ENCODE results near the gene KDM3A. TPM values are rescaled to one million over a fixed set of nuclear protein-coding genes. Genes with fewer than 3 reads are reported as not detected.

KDM3A gene
- total RNA-seq, 1 donor from 2014 or later = 46.0 TPM

- ATAC-seq (ENCODE audit: low read depth) (no peak), DNase-seq (no peak)
- peaks cover 14% of the 10 kb centered on the region for H3K27me3 Mint-ChIP-seq
- ChIA-PET CTCF (no interaction called here), POLR2A (no interaction called here)
- H3K4me3 Mint-ChIP-seq = no peak overlapping the region
- H3K36me3 Mint-ChIP-seq (ENCODE audit: low read depth) = no peaks in the 10 kb centered on the region
- no peak for TF ChIP-seq CTCF (IDR thresholded peaks at IDR 0.05)
- no peak overlapping the region for H3K27ac Mint-ChIP-seq
- intact Hi-C loops (cut with micrococcal nuclease) = no loop called here
- peaks cover 2% of the 10 kb centered on the region for H3K9me3 Mint-ChIP-seq
- H3K4me1 Mint-ChIP-seq = peaks cover 28% of the 10 kb centered on the region
Observed at GRCh38 chr2:86416146-86416545, 25.0 kb upstream of the KDM3A start.

GRCh38 chr2:86417961-86418360 is 23.2 kb upstream of the KDM3A start:
- Mint-ChIP-seq H3K9me3 (peaks cover 8% of the 10 kb centered on the region), H3K4me1 (peaks cover 26% of the 10 kb centered on the region), H3K4me3 (no peak overlapping the region), H3K27ac (no peak overlapping the region), H3K27me3 (peaks cover 18% of the 10 kb centered on the region), H3K36me3 (ENCODE audit: low read depth) (no peaks in the 10 kb centered on the region)
- CTCF ChIA-PET = no interaction called here
- POLR2A ChIA-PET = no interaction called here
- DNase-seq (no peak), ATAC-seq (ENCODE audit: low read depth) (no peak)
- intact Hi-C loops (cut with micrococcal nuclease) = no loop called here
- no peak for TF ChIP-seq CTCF (IDR thresholded peaks at IDR 0.05)

- Mint-ChIP-seq H3K36me3 (ENCODE audit: low read depth) (no peaks in the 10 kb centered on the region), H3K4me3 (no peak overlapping the region), H3K27ac (no peak overlapping the region), H3K27me3 (peaks cover 36% of the 10 kb centered on the region), H3K4me1 (peaks cover 5% of the 10 kb centered on the region), H3K9me3 (peaks cover 11% of the 10 kb centered on the region)
- ChIA-PET POLR2A (no interaction called here), CTCF (no interaction called here)
- ATAC-seq (ENCODE audit: low read depth) (no peak), DNase-seq (no peak)
- TF ChIP-seq CTCF (IDR thresholded peaks at IDR 0.05) = no peak
- intact Hi-C loops (cut with micrococcal nuclease) = no loop called here
Observed at GRCh38 chr2:86420913-86421312, 20.3 kb upstream of the KDM3A start.

GRCh38 chr2:86426271-86426670 is 14.9 kb upstream of the KDM3A start:
- peaks cover 17% of the 10 kb centered on the region for H3K9me3 Mint-ChIP-seq
- no peaks in the 10 kb centered on the region for H3K4me1 Mint-ChIP-seq
- no peak for TF ChIP-seq CTCF (IDR thresholded peaks at IDR 0.05)
- H3K4me3 Mint-ChIP-seq = no peak overlapping the region
- CTCF ChIA-PET = interaction anchor here (0.6 kb wide), 1 partner anchor 53 kb away, joined by 3 read pairs; no protein-coding TSS in a partner anchor
- H3K27me3 Mint-ChIP-seq = peaks cover 51% of the 10 kb centered on the region
- DNase-seq (no peak), ATAC-seq (ENCODE audit: low read depth) (no peak)
- no peak overlapping the region for H3K27ac Mint-ChIP-seq
- intact Hi-C loops (cut with micrococcal nuclease) = no loop called here
- no peaks in the 10 kb centered on the region for H3K36me3 Mint-ChIP-seq (ENCODE audit: low read depth)
- POLR2A ChIA-PET = no interaction called here

- ATAC-seq (ENCODE audit: low read depth) (no peak), DNase-seq (no peak)
- TF ChIP-seq CTCF (IDR thresholded peaks at IDR 0.05) = no peak
- H3K9me3 Mint-ChIP-seq = peaks cover 10% of the 10 kb centered on the region
- ChIA-PET CTCF (no interaction called here), POLR2A (no interaction called here)
- no peaks in the 10 kb centered on the region for H3K4me1 Mint-ChIP-seq
- no peak overlapping the region for H3K27ac Mint-ChIP-seq
- intact Hi-C loops (cut with micrococcal nuclease) = no loop called here
- H3K27me3 Mint-ChIP-seq = peaks cover 37% of the 10 kb centered on the region
- no peaks in the 10 kb centered on the region for H3K36me3 Mint-ChIP-seq (ENCODE audit: low read depth)
- no peak overlapping the region for H3K4me3 Mint-ChIP-seq
Observed at GRCh38 chr2:86429335-86429734, 11.8 kb upstream of the KDM3A start.

All from activated B cell treated with CpG ODN at 0.5 μM for 24 hours (primary cell).